ENCODE data around the gene RHNO1. TPM values are rescaled to one million over a fixed set of nuclear protein-coding genes. Genes with fewer than 3 reads are reported as not detected.

The RHNO1 gene
- total RNA-seq, 1 experiment from 2014 or later, result 49.5 TPM

DNA sequence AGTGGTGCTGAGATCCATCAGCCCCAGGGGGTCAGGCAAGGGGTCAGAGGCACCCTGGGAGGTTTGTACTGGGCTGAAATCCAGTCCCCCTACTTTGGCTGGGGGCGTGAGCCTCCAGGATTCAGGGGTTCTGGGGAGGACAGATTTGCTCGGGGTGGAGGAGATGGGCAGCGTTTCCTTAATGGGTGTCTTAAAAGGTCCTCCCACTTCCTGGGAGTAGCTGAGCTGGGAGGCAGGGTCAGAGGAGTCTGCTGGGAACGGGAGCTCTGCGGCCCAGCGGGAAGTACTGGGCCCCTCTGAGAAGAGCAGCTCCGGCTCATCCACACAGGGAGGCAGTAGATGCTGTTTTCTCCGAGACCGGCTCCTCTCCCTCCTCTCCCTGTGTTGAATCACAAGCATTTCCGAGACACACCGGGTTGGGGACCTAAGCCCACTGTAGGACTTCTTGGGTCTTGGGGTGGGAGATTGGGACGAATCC is 18.0 kb upstream of the RHNO1 start:
- no peaks in the 10 kb centered on the region; the same call in 1 of the 2 replicates for H3K27me3 Mint-ChIP-seq (ENCODE audit: low read depth)
- CTCF ChIA-PET, result interaction anchor here (0.8 to 4.2 kb wide), 3 partner anchors 13 to 182 kb away, joined by 5 to 24 read pairs (median 11); no protein-coding TSS in a partner anchor
- H3K4me1 Mint-ChIP-seq, result peaks cover 3% of the 10 kb centered on the region; the same call in 1 of the 2 replicates
- DNase-seq (ENCODE audit: low spot score), result no peak
- no peak for TF ChIP-seq TP53 (CRISPR knock-in tag; IDR thresholded peaks at IDR 0.05)
- TF ChIP-seq CBFB (CRISPR knock-in tag; IDR thresholded peaks at IDR 0.05; ENCODE audit: low read depth), result no peak
- no peak for TF ChIP-seq CREB1 (CRISPR knock-in tag; IDR thresholded peaks at IDR 0.05)
- TF ChIP-seq JUN (CRISPR knock-in tag; IDR thresholded peaks at IDR 0.05), result no peak
- TF ChIP-seq, protein P1, sequence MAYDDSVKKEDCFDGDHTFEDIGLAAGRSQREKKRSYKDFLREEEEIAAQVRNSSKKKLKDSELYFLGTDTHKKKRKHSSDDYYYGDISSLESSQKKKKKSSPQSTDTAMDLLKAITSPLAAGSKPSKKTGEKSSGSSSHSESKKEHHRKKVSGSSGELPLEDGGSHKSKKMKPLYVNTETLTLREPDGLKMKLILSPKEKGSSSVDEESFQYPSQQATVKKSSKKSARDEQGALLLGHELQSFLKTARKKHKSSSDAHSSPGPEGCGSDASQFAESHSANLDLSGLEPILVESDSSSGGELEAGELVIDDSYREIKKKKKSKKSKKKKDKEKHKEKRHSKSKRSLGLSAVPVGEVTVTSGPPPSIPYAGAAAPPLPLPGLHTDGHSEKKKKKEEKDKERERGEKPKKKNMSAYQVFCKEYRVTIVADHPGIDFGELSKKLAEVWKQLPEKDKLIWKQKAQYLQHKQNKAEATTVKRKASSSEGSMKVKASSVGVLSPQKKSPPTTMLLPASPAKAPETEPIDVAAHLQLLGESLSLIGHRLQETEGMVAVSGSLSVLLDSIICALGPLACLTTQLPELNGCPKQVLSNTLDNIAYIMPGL (CRISPR knock-in tag; IDR thresholded peaks at IDR 0.05), result no peak
- TF ChIP-seq, protein P2, sequence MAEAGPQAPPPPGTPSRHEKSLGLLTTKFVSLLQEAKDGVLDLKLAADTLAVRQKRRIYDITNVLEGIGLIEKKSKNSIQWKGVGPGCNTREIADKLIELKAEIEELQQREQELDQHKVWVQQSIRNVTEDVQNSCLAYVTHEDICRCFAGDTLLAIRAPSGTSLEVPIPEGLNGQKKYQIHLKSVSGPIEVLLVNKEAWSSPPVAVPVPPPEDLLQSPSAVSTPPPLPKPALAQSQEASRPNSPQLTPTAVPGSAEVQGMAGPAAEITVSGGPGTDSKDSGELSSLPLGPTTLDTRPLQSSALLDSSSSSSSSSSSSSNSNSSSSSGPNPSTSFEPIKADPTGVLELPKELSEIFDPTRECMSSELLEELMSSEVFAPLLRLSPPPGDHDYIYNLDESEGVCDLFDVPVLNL (CRISPR knock-in tag; IDR thresholded peaks at IDR 0.05; ENCODE audit: borderline replicate concordance, low read depth), result no peak
- no peak for TF ChIP-seq NR3C1 (CRISPR knock-in tag; conservative IDR thresholded peaks at IDR 0.05; ENCODE audit: low read depth)
- TF ChIP-seq FOXP1 (CRISPR knock-in tag; IDR thresholded peaks at IDR 0.05; ENCODE audit: borderline replicate concordance), result no peak
- TF ChIP-seq ZNF423 (CRISPR knock-in tag; IDR thresholded peaks at IDR 0.05), result no peak
- TF ChIP-seq, protein P3, sequence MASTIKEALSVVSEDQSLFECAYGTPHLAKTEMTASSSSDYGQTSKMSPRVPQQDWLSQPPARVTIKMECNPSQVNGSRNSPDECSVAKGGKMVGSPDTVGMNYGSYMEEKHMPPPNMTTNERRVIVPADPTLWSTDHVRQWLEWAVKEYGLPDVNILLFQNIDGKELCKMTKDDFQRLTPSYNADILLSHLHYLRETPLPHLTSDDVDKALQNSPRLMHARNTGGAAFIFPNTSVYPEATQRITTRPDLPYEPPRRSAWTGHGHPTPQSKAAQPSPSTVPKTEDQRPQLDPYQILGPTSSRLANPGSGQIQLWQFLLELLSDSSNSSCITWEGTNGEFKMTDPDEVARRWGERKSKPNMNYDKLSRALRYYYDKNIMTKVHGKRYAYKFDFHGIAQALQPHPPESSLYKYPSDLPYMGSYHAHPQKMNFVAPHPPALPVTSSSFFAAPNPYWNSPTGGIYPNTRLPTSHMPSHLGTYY (CRISPR knock-in tag; IDR thresholded peaks at IDR 0.05), result no peak
- TF ChIP-seq SMAD4 (CRISPR knock-in tag; IDR thresholded peaks at IDR 0.05), result no peak
- no peak for TF ChIP-seq FOXK1 (CRISPR knock-in tag; IDR thresholded peaks at IDR 0.05)
- TF ChIP-seq, protein P4, sequence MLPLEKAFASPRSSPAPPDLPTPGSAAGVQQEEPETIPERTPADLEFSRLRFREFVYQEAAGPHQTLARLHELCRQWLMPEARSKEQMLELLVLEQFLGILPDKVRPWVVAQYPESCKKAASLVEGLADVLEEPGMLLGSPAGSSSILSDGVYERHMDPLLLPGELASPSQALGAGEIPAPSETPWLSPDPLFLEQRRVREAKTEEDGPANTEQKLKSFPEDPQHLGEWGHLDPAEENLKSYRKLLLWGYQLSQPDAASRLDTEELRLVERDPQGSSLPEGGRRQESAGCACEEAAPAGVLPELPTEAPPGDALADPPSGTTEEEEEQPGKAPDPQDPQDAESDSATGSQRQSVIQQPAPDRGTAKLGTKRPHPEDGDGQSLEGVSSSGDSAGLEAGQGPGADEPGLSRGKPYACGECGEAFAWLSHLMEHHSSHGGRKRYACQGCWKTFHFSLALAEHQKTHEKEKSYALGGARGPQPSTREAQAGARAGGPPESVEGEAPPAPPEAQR (CRISPR knock-in tag; IDR thresholded peaks at IDR 0.05), result no peak
- TF ChIP-seq IRF2 (CRISPR knock-in tag; IDR thresholded peaks at IDR 0.05; ENCODE audit: borderline replicate concordance, low read depth), result no peak
- TF ChIP-seq, protein P5, sequence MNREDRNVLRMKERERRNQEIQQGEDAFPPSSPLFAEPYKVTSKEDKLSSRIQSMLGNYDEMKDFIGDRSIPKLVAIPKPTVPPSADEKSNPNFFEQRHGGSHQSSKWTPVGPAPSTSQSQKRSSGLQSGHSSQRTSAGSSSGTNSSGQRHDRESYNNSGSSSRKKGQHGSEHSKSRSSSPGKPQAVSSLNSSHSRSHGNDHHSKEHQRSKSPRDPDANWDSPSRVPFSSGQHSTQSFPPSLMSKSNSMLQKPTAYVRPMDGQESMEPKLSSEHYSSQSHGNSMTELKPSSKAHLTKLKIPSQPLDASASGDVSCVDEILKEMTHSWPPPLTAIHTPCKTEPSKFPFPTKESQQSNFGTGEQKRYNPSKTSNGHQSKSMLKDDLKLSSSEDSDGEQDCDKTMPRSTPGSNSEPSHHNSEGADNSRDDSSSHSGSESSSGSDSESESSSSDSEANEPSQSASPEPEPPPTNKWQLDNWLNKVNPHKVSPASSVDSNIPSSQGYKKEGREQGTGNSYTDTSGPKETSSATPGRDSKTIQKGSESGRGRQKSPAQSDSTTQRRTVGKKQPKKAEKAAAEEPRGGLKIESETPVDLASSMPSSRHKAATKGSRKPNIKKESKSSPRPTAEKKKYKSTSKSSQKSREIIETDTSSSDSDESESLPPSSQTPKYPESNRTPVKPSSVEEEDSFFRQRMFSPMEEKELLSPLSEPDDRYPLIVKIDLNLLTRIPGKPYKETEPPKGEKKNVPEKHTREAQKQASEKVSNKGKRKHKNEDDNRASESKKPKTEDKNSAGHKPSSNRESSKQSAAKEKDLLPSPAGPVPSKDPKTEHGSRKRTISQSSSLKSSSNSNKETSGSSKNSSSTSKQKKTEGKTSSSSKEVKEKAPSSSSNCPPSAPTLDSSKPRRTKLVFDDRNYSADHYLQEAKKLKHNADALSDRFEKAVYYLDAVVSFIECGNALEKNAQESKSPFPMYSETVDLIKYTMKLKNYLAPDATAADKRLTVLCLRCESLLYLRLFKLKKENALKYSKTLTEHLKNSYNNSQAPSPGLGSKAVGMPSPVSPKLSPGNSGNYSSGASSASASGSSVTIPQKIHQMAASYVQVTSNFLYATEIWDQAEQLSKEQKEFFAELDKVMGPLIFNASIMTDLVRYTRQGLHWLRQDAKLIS (CRISPR knock-in tag; IDR thresholded peaks at IDR 0.05; ENCODE audit: borderline replicate concordance), result no peak
- TF ChIP-seq SOX15 (CRISPR knock-in tag; IDR thresholded peaks at IDR 0.05), result no peak
- TF ChIP-seq, protein P6, sequence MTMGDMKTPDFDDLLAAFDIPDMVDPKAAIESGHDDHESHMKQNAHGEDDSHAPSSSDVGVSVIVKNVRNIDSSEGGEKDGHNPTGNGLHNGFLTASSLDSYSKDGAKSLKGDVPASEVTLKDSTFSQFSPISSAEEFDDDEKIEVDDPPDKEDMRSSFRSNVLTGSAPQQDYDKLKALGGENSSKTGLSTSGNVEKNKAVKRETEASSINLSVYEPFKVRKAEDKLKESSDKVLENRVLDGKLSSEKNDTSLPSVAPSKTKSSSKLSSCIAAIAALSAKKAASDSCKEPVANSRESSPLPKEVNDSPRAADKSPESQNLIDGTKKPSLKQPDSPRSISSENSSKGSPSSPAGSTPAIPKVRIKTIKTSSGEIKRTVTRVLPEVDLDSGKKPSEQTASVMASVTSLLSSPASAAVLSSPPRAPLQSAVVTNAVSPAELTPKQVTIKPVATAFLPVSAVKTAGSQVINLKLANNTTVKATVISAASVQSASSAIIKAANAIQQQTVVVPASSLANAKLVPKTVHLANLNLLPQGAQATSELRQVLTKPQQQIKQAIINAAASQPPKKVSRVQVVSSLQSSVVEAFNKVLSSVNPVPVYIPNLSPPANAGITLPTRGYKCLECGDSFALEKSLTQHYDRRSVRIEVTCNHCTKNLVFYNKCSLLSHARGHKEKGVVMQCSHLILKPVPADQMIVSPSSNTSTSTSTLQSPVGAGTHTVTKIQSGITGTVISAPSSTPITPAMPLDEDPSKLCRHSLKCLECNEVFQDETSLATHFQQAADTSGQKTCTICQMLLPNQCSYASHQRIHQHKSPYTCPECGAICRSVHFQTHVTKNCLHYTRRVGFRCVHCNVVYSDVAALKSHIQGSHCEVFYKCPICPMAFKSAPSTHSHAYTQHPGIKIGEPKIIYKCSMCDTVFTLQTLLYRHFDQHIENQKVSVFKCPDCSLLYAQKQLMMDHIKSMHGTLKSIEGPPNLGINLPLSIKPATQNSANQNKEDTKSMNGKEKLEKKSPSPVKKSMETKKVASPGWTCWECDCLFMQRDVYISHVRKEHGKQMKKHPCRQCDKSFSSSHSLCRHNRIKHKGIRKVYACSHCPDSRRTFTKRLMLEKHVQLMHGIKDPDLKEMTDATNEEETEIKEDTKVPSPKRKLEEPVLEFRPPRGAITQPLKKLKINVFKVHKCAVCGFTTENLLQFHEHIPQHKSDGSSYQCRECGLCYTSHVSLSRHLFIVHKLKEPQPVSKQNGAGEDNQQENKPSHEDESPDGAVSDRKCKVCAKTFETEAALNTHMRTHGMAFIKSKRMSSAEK (CRISPR knock-in tag; IDR thresholded peaks at IDR 0.05; ENCODE audit: borderline replicate concordance), result no peak
- TF ChIP-seq NR2C2 (CRISPR knock-in tag; IDR thresholded peaks at IDR 0.05), result no peak
- TF ChIP-seq GTF2I (CRISPR knock-in tag; conservative IDR thresholded peaks at IDR 0.05), result no peak
- H3K9me3 Mint-ChIP-seq, result no peaks in the 10 kb centered on the region
- no peak overlapping the region for H3K4me3 Mint-ChIP-seq
- no peak for ATAC-seq
- POLR2A ChIA-PET, result no interaction called here
- H3K36me3 Mint-ChIP-seq, result peaks cover 47% of the 10 kb centered on the region
- no peak overlapping the region for H3K27ac Mint-ChIP-seq

Data from WTC11 (cell line).